Measurements from ENCODE around the gene PIP4K2A.
"Not testable (repeated sequence)": the region's sequence is repeated elsewhere in the genome, so short reads cannot be mapped to it uniquely, and the experiment has no call there.

PIP4K2A gene

DNA sequence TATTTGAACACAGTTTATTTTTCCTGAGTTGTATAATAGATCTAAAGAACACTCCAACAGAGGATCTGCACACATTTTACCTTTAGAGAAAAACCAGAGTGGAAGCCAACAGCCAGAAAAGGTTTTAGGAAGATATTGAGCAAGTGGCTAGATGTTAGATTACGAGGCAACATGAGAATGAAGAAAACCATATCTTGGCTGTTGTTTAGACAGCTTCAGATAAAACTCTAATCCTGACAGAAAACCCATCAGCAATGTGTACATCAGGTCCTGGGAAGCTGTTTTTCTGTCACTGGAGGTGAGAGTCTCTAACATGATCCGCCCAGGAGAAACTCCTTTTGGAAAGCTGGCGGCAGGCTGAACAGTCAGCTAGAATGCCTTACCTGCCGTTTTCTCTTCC, 209.6 kb downstream of the PIP4K2A start:
- Histone ChIP-seq H3K4me3 (no peak overlapping the region), H3K27me3 (ENCODE audit: low read depth) (no peaks in the 10 kb centered on the region), H3K4me1 (peaks cover 5% of the 10 kb centered on the region; the same call in 1 of the 2 replicates), H3K36me3 (replicated peaks) (no peaks in the 10 kb centered on the region), H3K9me3 (no peaks in the 10 kb centered on the region)
- in situ Hi-C loops (cut with MboI; ENCODE audit: low sequenced_read_pairs) = no loop called here
- DNase-seq (ENCODE audit: low spot score in 2 of 2) = no peak

DNA sequence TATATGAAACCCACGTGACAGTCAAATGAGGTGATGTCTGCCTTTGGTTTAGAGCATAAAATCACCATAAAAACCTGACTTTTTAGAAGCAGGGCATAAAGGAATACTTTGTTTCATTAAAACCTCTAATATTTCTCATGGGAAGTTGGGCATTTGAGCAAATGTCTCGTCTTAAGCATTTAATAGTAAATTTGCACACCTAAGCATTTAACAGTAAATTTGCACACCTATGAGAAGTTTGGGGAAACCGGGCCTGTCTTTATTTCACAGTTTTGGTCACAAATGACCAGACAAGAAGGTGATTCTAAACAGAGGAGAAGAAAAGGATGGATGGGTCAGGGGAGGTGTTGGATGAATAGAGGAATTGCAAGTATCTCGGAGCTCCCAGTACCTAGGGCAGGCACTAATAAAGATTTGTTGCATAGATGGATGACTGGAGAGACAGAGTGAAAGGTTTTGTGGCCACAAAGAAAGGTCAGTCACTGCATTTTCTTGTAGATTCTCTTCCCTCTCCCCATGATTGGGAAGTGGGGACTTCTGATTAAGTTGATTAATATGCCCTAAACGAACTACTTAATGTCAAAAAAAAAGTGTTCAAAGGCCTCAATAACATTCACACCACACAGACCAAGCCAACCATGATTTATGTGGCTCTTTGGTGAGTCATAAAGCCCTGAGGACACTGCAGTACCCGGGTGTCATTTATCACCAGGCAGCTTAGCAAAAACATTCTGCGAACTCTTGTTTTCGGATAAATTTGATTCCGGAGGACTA, 210.9 kb downstream of the PIP4K2A start:
- Histone ChIP-seq H3K27me3 (ENCODE audit: low read depth) (no peaks in the 10 kb centered on the region), H3K4me1 (peaks cover 5% of the 10 kb centered on the region; the same call in 1 of the 2 replicates), H3K36me3 (replicated peaks) (no peaks in the 10 kb centered on the region), H3K9me3 (no peaks in the 10 kb centered on the region), H3K4me3 (no peak overlapping the region)
- in situ Hi-C loops (cut with MboI; ENCODE audit: low sequenced_read_pairs) = no loop called here
- DNase-seq (ENCODE audit: low spot score in 2 of 2) = no peak

DNA sequence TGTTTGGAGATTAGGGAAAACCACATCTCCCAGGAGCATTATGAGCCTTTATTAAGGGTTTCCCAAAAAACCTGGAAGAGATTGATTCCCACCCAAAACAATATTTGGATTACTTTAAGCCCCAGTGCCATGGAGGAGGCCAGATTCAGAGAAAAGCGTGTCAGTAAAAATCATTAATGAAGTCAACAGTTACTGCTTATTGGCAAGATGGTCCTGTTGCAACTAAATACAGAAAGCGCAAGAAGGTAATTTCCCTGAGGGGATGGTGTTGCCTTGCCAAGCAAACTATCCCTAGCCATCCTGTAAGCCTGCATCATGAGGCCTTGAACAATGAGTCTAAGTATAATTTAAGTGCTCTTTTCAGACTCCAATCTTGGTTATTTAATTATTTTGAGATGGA, 212.5 kb downstream of the PIP4K2A start:
- H3K36me3 ChIP-seq (replicated peaks) = no peaks in the 10 kb centered on the region
- DNase-seq (ENCODE audit: low spot score in 2 of 2) = no peak
- in situ Hi-C loops (cut with MboI; ENCODE audit: low sequenced_read_pairs) = no loop called here
- H3K4me3 ChIP-seq = no peak overlapping the region
- no peaks in the 10 kb centered on the region for H3K9me3 ChIP-seq
- peaks cover 5% of the 10 kb centered on the region; the same call in 1 of the 2 replicates for H3K4me1 ChIP-seq
- no peaks in the 10 kb centered on the region for H3K27me3 ChIP-seq (ENCODE audit: low read depth)

DNA sequence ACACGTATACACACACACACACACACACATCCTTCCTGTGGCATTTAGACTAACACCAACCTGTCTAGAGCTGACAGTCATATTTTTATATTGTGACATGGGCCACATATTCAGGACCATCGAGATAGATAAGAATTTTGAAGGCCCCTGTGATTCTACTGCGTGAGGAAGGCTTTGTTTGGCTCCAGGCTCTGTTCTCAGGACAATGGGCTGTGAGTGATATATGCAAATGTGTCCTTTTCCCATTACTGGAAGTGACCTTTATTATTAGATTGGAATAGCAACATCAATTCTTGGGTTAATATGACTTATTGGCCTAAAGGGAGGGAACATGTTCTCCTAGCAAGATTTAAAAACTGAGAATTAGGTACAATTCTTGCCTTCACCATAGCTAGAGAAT, 213.0 kb downstream of the PIP4K2A start:
- H3K27me3 ChIP-seq (ENCODE audit: low read depth) = no peaks in the 10 kb centered on the region
- H3K36me3 ChIP-seq (replicated peaks) = no peaks in the 10 kb centered on the region
- H3K4me1 ChIP-seq = peaks cover 5% of the 10 kb centered on the region; the same call in 1 of the 2 replicates
- no peak for DNase-seq (ENCODE audit: low spot score in 2 of 2)
- in situ Hi-C loops (cut with MboI; ENCODE audit: low sequenced_read_pairs) = no loop called here
- no peaks in the 10 kb centered on the region for H3K9me3 ChIP-seq
- no peak overlapping the region for H3K4me3 ChIP-seq

DNA sequence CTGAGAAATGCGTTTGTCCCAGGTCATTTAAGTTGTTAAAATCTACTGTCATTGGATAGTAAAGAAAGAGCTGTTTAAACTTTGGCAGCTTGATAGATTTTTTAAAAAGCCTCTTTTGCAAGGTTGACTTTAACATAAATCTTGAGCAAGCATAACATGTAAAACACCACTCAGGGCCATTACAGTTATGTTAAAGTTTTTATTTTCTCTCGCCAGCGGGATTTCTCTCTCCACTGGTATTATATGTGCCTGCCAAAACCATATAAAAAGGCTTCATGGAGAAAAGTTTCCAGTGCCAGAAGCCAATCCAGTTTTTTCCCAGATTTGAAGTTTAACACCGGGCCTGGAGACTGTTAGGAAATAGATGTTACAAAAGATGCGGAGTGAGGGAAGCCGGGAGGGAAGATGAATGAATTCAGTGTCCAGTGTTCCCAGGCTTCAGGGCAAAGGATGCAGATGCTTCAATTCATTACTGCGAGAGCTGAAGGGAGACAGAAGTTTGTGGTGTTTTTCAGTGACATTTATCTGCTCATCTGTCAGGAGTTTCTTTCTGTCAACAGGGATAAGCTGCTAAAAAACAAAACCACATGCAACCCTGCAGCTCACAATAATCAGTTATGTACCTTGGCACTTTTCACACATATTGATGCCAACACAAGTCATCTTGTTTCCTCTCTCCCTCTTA, 213.6 kb downstream of the PIP4K2A start:
- no peak for DNase-seq (ENCODE audit: low spot score in 2 of 2)
- H3K4me1 ChIP-seq = peaks cover 5% of the 10 kb centered on the region; the same call in 1 of the 2 replicates
- H3K27me3 ChIP-seq (ENCODE audit: low read depth) = no peaks in the 10 kb centered on the region
- in situ Hi-C loops (cut with MboI; ENCODE audit: low sequenced_read_pairs) = no loop called here
- H3K36me3 ChIP-seq (replicated peaks) = no peaks in the 10 kb centered on the region
- H3K9me3 ChIP-seq = no peaks in the 10 kb centered on the region
- no peak overlapping the region for H3K4me3 ChIP-seq

DNA sequence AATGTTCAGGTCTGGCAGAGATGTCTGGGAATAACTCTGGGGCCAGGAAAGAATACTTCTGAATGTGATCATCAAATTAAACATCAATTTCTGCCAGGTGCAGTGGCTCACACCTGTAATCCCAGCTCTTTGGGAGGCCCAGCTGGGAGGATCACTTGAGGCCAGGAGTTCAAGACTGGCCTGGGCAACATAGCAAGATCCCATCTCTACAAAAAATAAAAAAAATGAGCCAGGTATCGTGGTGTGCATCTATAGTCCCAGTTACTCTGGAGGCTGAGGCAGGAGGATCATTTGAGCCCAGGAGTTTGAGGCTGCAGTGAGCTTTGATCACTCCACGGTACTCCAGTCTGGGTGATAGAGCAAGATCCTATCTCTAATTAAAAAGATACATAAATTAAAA, 214.4 kb downstream of the PIP4K2A start:
- H3K36me3 ChIP-seq (replicated peaks); DNase-seq (ENCODE audit: low spot score in 2 of 2); H3K27me3 ChIP-seq (ENCODE audit: low read depth); in situ Hi-C loops (cut with MboI; ENCODE audit: low sequenced_read_pairs); H3K4me3 ChIP-seq; H3K9me3 ChIP-seq; H3K4me1 ChIP-seq: not testable (repeated sequence)

DNA sequence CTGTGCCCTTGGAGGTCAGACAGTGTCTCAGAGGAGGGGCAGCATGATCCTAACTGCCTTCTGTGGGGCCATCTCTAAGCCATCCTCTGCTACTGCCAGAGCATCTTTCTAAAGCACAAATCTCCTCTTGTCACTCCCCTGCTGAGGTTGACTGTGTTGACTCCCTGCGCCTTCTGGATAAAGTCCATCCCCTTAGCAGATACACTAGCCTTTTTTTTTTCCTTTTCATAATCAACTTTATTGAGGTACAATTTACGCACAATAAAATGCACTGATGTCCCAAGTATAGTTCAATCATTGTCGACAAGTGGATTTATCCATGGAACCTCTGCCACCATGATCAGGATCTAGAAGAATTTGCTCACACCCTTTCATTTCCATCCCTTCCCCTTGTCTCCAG, 219.0 kb downstream of the PIP4K2A start:
- Histone ChIP-seq H3K9me3 (no peaks in the 10 kb centered on the region), H3K27me3 (ENCODE audit: low read depth) (no peaks in the 10 kb centered on the region), H3K36me3 (replicated peaks) (no peaks in the 10 kb centered on the region), H3K4me3 (no peak overlapping the region), H3K4me1 (no peaks in the 10 kb centered on the region)
- no peak for DNase-seq (ENCODE audit: low spot score in 2 of 2)
- in situ Hi-C loops (cut with MboI; ENCODE audit: low sequenced_read_pairs) = no loop called here

DNA sequence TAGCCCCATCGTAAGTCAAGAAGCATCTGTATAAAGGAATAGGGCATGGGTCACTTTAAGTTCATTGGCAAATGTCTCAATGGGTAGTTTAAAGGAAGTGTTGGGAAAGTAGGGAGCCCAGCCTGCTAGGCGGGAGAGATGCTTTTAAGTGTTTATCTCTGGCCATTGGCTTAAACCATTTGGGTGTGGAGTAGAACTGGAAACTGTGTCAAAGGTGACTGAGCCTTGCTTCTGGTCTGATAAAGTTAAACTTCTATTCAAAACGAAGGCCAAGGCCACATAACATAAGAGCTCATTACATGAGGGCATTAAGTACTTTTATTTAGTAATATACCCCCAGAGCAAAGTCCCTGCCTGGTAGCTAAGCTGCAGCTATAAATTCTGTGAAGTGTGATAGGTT, 220.4 kb downstream of the PIP4K2A start:
- in situ Hi-C loops (cut with MboI; ENCODE audit: low sequenced_read_pairs) = no loop called here

DNA sequence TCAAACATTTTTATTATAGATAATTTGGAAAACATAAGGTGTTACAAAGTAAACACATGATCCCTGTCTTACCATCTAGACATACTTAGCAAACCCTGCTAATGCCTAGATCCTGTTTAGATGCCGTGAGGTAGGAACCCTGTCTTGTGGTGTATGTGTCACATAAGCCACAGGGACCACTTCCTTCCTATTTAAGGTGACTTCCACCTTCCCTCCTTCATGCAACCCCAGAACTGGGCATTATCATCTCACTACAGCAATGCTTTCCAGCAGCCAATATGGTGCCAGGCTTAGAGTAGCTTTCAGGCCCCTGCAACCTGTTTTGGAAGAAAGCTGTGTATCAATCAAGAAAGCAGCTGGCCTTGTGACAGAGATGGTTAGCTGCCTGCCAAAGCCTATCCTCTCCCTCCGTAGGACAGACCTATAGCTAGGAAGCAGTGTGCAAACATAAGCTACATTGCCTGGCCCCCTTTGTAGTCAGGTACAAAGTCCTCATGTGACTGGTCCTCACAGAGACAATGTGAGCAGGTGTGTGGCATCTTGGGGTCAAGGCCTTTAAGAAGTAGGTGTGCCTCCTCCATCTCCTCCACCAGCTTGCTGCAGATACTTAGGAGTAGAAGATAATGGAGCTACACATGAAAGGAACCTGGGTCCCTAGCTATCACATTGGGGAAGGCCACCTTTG, 222.3 kb downstream of the PIP4K2A start:
- in situ Hi-C loops (cut with MboI; ENCODE audit: low sequenced_read_pairs) = no loop called here
- H3K9me3 ChIP-seq = no peaks in the 10 kb centered on the region
- H3K4me1 ChIP-seq = no peaks in the 10 kb centered on the region
- no peak for DNase-seq (ENCODE audit: low spot score in 2 of 2)
- H3K36me3 ChIP-seq (replicated peaks) = no peaks in the 10 kb centered on the region
- H3K4me3 ChIP-seq = no peak overlapping the region
- H3K27me3 ChIP-seq (ENCODE audit: low read depth) = no peaks in the 10 kb centered on the region

More for the DNA sequence above, 220.4 kb downstream of the PIP4K2A start:
- Histone ChIP-seq H3K4me1 (no peaks in the 10 kb centered on the region), H3K36me3 (replicated peaks) (no peaks in the 10 kb centered on the region), H3K4me3 (no peak overlapping the region), H3K27me3 (ENCODE audit: low read depth) (no peaks in the 10 kb centered on the region), H3K9me3 (no peaks in the 10 kb centered on the region)
- no peak for DNase-seq (ENCODE audit: low spot score in 2 of 2)

DNA sequence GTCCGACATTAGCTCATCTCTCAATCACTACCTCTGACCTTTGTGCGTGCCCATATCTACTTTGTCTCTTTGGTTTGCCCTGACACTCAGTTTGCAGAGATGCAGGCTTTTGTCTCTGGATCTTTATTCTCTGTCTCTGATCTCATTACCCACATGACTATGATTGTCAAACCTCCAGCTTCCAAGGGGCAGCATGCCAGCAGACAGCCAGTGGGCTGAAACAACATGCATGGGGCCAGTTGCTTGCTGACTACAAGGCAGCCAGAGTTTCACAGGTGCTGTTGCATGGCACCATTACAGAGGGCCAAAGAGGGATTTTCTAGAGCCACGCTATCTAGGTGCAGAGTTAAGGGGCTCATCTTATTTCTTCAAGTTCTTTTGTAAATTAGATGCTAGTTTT, 222.9 kb downstream of the PIP4K2A start:
- in situ Hi-C loops (cut with MboI; ENCODE audit: low sequenced_read_pairs) = no loop called here
- Histone ChIP-seq H3K4me1 (no peaks in the 10 kb centered on the region), H3K36me3 (replicated peaks) (no peaks in the 10 kb centered on the region), H3K4me3 (no peak overlapping the region), H3K27me3 (ENCODE audit: low read depth) (no peaks in the 10 kb centered on the region; the same call in 1 of the 2 replicates), H3K9me3 (no peaks in the 10 kb centered on the region)
- DNase-seq (ENCODE audit: low spot score in 2 of 2) = no peak

DNA sequence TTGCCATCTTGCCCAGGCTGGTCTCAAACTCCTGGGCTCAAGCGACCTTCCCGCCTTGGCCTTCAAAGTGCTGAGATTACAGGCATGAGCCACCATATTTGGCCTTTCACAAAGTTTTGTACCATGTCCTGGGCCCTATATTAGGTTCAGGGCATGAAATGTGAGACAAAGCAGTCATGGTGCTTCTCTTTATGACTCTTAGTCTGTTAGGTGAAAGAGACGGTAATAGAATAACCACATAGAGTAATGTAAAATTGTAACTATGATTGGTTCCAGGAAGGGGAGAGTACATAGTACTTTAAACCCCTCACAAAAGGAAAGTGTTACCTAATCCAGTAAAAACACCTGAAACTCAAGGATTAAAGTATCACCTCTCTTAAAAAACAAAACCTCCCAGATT, 224.4 kb downstream of the PIP4K2A start:
- no peaks in the 10 kb centered on the region for H3K9me3 ChIP-seq
- no peak for DNase-seq (ENCODE audit: low spot score in 2 of 2)
- in situ Hi-C loops (cut with MboI; ENCODE audit: low sequenced_read_pairs) = no loop called here
- no peaks in the 10 kb centered on the region for H3K36me3 ChIP-seq (replicated peaks)
- no peak overlapping the region for H3K4me3 ChIP-seq
- no peaks in the 10 kb centered on the region; the same call in 1 of the 2 replicates for H3K27me3 ChIP-seq (ENCODE audit: low read depth)
- H3K4me1 ChIP-seq = no peaks in the 10 kb centered on the region

DNA sequence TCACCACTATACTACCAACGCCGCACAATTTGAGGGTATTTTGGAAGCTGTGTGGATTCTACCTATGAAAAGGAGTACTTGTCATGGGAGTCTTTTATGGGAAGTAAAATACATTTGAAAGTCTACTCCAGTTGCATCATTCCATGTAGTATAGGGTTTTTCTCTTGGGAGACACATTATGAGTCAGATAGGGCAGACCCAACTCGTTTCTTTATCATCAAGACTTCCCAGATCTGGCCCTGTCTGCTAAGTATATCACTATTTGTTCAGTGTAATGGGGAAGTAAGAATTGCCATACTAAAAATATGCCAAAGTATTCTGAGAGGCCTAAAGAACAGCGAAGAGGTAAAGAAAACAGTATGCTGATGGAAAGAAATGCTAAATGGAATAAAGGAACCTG, 224.9 kb downstream of the PIP4K2A start:
- Histone ChIP-seq H3K36me3 (replicated peaks) (no peaks in the 10 kb centered on the region), H3K27me3 (ENCODE audit: low read depth) (no peaks in the 10 kb centered on the region; the same call in 1 of the 2 replicates), H3K9me3 (no peaks in the 10 kb centered on the region), H3K4me3 (no peak overlapping the region), H3K4me1 (no peaks in the 10 kb centered on the region)
- no peak for DNase-seq (ENCODE audit: low spot score in 2 of 2)
- in situ Hi-C loops (cut with MboI; ENCODE audit: low sequenced_read_pairs) = no loop called here

DNA sequence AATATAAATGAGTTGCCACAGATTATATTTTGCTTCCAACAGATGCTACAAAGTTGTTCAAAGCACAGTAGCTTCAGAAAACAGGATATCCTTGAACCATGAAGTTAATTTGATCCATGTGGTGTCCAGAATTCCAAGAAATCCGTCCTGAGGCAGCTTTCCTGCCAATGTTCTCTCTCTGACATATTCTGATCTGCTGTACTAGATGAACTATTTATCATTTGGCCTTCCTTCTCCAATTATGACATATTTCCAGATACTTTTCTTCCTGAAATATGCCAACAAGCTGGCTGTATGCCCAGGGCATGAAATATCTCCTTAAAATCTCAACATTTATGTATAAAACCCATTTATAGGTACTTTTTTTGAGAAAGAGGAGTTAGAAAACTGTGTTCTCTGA, 227.9 kb downstream of the PIP4K2A start:
- Histone ChIP-seq H3K36me3 (replicated peaks) (no peaks in the 10 kb centered on the region), H3K4me1 (no peaks in the 10 kb centered on the region), H3K9me3 (no peaks in the 10 kb centered on the region), H3K4me3 (no peak overlapping the region), H3K27me3 (ENCODE audit: low read depth) (no peaks in the 10 kb centered on the region; the same call in 1 of the 2 replicates)
- no peak for DNase-seq (ENCODE audit: low spot score in 2 of 2)
- in situ Hi-C loops (cut with MboI; ENCODE audit: low sequenced_read_pairs) = no loop called here

Data from HAP-1 (cell line).